ENCODE measurements around the gene PRAC2. TPM values are rescaled to one million over a fixed set of nuclear protein-coding genes. Genes with fewer than 3 reads are reported as not detected.

PRAC2 gene
- total RNA-seq, 4 donors from 2014 or later: not detected

DNA sequence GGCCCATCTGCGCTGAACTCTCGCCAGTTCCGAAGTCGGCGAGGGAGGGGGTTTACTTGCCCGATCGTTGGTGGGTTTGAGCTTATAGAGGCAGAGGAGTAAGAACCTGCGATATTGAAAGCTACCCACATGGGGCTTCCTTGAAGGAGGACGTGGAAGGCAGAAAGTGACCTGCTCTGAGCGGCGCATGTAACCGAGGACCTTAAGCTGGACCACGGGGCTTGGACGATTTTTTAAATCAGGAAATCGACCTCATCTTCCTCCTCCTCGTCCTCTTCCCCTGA, 2.0 kb downstream of the PRAC2 start:
- TF ChIP-seq, protein P1, sequence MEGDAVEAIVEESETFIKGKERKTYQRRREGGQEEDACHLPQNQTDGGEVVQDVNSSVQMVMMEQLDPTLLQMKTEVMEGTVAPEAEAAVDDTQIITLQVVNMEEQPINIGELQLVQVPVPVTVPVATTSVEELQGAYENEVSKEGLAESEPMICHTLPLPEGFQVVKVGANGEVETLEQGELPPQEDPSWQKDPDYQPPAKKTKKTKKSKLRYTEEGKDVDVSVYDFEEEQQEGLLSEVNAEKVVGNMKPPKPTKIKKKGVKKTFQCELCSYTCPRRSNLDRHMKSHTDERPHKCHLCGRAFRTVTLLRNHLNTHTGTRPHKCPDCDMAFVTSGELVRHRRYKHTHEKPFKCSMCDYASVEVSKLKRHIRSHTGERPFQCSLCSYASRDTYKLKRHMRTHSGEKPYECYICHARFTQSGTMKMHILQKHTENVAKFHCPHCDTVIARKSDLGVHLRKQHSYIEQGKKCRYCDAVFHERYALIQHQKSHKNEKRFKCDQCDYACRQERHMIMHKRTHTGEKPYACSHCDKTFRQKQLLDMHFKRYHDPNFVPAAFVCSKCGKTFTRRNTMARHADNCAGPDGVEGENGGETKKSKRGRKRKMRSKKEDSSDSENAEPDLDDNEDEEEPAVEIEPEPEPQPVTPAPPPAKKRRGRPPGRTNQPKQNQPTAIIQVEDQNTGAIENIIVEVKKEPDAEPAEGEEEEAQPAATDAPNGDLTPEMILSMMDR (IDR thresholded peaks at IDR 0.05): no peak
- TF ChIP-seq POLR2A (IDR thresholded peaks at IDR 0.05): no peak
- DNase-seq: no peak
- WGBS, 2 donors: 7 to 12% methylated on average over 8 to 11 of the region's 16 CpGs
- peak overlapping the region in 1 of 4 donors; percentile 7 for H3K4me3 ChIP-seq
- peaks cover 7 to 47% (median 33%) of the 10 kb centered on the region in 3 donors for H3K4me1 ChIP-seq
- intact Hi-C loops (cut with DNase I): loop anchor here (5.0 kb wide), 1 partner anchor 67 kb away; no protein-coding TSS in a partner anchor
- no peak overlapping the region for H3K27ac ChIP-seq
- H3K36me3 ChIP-seq: no peaks in the 10 kb centered on the region
- H3K9me3 ChIP-seq: no peaks in the 10 kb centered on the region
- peaks cover 68 to 100% (median 93%) of the 10 kb centered on the region in 4 donors for H3K27me3 ChIP-seq

DNA sequence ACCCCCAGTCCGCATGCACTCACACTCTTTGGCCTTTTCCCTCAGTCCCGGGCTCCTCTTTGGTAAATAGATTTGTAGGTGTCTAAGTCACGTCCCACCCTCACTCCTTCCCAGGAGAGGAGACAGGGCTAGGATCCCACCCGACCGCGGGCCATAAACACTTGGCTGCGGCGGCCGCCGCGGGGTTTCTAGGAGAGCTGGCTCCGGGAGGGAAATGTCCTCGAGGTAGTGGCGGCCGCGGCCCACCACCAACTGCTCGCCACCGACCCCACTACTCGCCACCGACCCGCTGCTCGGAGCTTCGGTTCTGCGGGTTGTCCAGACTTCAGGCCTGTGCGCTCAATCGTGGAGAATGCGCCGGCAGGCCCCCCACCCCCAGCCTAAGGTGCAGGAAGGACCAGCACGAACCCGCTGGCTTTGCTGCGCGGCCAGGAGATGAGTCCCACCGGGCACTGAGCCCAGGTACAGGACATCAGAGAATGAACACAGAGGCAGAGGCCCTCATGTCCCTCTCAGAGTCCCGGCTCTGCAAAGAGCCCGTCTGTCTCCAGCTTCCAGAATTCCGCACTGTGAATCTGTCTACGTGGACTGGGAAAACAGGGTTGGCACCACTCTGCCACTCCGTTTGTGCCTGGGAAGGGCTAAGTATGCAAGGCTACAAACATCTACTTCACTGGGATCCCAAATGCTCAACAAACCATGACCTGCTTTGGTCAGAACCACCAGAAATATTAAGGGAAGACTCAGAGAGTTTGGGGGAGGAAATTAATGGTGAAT, 2.5 kb downstream of the PRAC2 start:
- H3K27ac ChIP-seq: no peak overlapping the region
- peaks cover 70 to 100% (median 92%) of the 10 kb centered on the region in 4 donors for H3K27me3 ChIP-seq
- peaks cover 7 to 46% (median 33%) of the 10 kb centered on the region in 3 donors for H3K4me1 ChIP-seq
- intact Hi-C loops (cut with DNase I): loop anchor here (5.0 kb wide), 1 partner anchor 67 kb away; no protein-coding TSS in a partner anchor
- H3K9me3 ChIP-seq: no peaks in the 10 kb centered on the region
- 8 to 33% methylated on average over 1 to 5 of the region's 38 CpGs for WGBS, 2 donors
- TF ChIP-seq POLR2A (IDR thresholded peaks at IDR 0.05): no peak
- TF ChIP-seq, protein P1 (IDR thresholded peaks at IDR 0.05): no peak
- no peak for DNase-seq
- H3K36me3 ChIP-seq: no peaks in the 10 kb centered on the region
- peak overlapping the region in 1 of 4 donors; percentile 7 for H3K4me3 ChIP-seq

DNA sequence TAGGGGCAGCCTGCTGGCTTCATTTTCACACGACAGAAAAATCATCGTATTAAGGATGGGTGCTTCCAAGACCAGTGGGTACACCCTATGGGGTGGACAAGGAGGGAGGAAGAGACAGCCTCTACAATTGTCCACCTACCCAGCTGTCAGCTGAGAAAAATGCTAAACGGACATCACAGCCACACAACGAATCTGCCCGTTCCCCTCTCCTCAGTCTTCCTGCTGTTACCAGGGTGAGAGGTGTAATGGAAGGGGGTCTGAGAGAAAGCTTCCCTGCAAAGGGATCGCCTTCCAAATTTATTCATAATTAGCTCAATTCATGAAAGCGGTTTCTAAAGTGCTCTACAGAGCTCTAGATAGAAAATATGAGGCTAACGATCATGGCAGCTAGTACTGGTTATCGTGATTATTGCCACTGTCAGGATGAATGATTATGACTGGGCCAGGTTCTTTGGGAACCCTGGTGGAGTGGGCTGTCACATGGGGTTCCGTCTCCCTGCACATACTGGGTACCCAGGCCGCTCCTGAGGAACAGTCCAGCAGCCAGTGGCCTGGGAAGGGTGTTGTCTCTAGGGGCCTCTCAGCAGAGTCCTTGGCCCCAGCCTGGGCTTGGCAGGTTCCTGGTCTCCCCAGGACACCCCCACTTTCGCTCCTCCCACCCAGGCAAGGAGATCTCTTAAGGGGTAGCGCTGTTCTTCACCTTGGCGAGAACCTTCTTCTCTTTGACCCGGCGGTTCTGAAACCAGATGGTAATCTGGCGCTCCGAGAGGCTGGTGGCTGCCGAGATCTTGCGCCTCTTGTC, 3.3 kb downstream of the PRAC2 start:
- Histone ChIP-seq H3K4me3 (no peak overlapping the region), H3K9me3 (no peaks in the 10 kb centered on the region), H3K4me1 (peaks cover 7 to 46% (median 33%) of the 10 kb centered on the region in 3 donors), H3K27ac (no peak overlapping the region), H3K27me3 (peaks cover 74 to 100% (median 89%) of the 10 kb centered on the region in 4 donors), H3K36me3 (no peaks in the 10 kb centered on the region)
- 19 to 20% methylated on average over 12 to 20 of the region's 20 CpGs for WGBS, 2 donors
- intact Hi-C loops (cut with DNase I): loop anchor here (5.0 kb wide), 1 partner anchor 66 kb away; no protein-coding TSS in a partner anchor
- no peak for DNase-seq
- TF ChIP-seq, protein P1 (IDR thresholded peaks at IDR 0.05): no peak
- no peak for TF ChIP-seq POLR2A (IDR thresholded peaks at IDR 0.05)

DNA sequence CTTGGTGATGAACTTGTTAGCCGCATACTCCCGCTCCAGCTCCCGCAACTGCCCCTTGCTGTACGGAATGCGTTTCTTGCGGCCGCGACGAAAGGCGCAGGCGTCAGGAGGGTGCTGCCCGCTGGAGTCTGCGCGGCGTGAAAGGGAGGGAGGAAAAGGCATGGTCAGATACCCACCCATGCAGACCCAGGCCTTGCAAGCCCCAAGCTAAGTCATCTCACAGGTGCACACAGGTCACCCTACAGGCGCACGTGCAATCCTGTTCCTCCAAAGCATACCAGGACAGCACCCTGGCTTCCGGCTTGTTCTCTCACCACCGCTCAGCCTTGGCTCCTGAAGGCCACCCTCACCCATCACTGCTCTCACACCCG, 3.9 kb downstream of the PRAC2 start:
- no peak for DNase-seq
- H3K27ac ChIP-seq: no peak overlapping the region
- no peak overlapping the region for H3K4me3 ChIP-seq
- peaks cover 7 to 46% (median 33%) of the 10 kb centered on the region in 3 donors for H3K4me1 ChIP-seq
- intact Hi-C loops (cut with DNase I): loop anchor here (5.0 kb wide), 1 partner anchor 65 kb away; no protein-coding TSS in a partner anchor
- H3K9me3 ChIP-seq: no peaks in the 10 kb centered on the region
- no peaks in the 10 kb centered on the region for H3K36me3 ChIP-seq
- 13 to 23% methylated on average over 5 to 7 of the region's 20 CpGs for WGBS, 2 donors
- TF ChIP-seq, protein P1 (IDR thresholded peaks at IDR 0.05): no peak
- no peak for TF ChIP-seq POLR2A (IDR thresholded peaks at IDR 0.05)
- peaks cover 70 to 100% (median 87%) of the 10 kb centered on the region in 4 donors for H3K27me3 ChIP-seq

Data from esophagus squamous epithelium (tissue), 5 donors.